HEK293T (cell line): ENCODE data around the gene LSMEM2.

ENCODE experiments used
- BHLHE40 ChIP-seq: fragments of 450-650 bp; IDR thresholded peaks from 2 replicates; pipeline ENCODE4 v1.6.1; 2016; ENCODE audit warnings: mild to moderate bottlenecking, moderate library complexity, borderline replicate concordance
- FOXK2 ChIP-seq: fragments of 450-650 bp; IDR thresholded peaks from 2 replicates; pipeline ENCODE4 v1.6.1; 2016; ENCODE audit warnings: mild to moderate bottlenecking
- FOXM1 ChIP-seq: fragments of 450-650 bp; IDR thresholded peaks from 2 replicates; pipeline ENCODE4 v1.6.1; 2017; ENCODE audit warnings: mild to moderate bottlenecking, borderline replicate concordance
- L3MBTL2 ChIP-seq: fragments of 450-650 bp; conservative IDR thresholded peaks from 2 replicates; pipeline ENCODE4 v1.6.1; 2016; ENCODE audit warnings: mild to moderate bottlenecking
- LEF1 ChIP-seq: fragments of 450-650 bp; IDR thresholded peaks from 2 replicates; pipeline ENCODE4 v1.6.1; 2017; ENCODE audit warnings: mild to moderate bottlenecking, borderline replicate concordance
- NFRKB ChIP-seq: fragments of 450-650 bp; IDR thresholded peaks from 2 replicates; pipeline ENCODE4 v1.6.1; 2016; ENCODE audit warnings: mild to moderate bottlenecking, moderate library complexity
- PKNOX1 ChIP-seq: fragments of 450-650 bp; IDR thresholded peaks from 2 replicates; pipeline ENCODE4 v1.6.1; 2016
- SP1 ChIP-seq: fragments of 450-650 bp; IDR thresholded peaks from 2 replicates; pipeline ENCODE4 v1.6.1; 2017
- SUZ12 ChIP-seq: fragments of 450-650 bp; IDR thresholded peaks from 2 replicates; pipeline ENCODE4 v1.6.1; 2016; ENCODE audit warnings: mild to moderate bottlenecking
- ZNF384 ChIP-seq: fragments of 450-650 bp; IDR thresholded peaks from 2 replicates; pipeline ENCODE4 v1.6.1; 2016

DNA sequence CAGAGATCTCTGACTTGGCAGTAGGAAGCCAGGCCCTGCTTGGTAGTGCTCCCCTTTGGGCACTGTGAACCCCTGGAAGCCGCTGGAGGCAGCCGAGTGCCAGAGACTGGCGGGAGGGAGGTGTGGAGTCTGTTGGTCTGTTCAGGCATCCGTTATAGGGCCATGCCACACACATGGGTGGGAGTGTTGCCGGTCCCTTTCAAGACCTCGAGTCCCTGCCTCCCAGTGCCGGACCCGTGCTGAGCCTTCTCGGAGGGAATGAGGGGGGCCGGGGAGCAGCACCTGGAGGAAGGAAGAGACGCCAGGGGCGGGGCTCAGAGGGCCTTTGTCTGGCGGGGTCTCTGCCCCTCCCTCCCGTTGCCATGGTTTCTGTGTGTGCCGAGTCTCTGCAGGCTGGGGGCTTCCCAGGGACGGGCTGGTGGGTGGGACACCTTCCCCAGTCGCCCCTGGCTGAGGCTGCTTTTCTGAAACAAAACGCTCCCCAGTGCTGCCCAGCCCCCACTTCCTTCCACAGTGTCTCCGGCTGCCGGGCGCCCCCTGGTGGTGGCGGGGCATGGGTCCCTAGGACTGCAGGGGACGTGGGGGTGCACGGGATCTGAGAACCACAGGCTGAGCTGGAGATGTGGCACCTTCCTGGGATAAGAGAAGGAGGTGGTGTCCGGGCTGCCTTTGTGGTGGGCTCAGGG is 32.9 kb upstream of the LSMEM2 start:
- TF ChIP-seq BHLHE40 (no peak), SP1 (no peak), FOXM1 (peak; percentile 65; the same call in 1 of the 2 replicates), ZNF384 (no peak), NFRKB (no peak), PKNOX1 (no peak), SUZ12 (no peak), FOXK2 (no peak), LEF1 (no peak), L3MBTL2 (no peak)
